Measurements from ENCODE around the gene IL1A. TPM values are rescaled to one million over a fixed set of nuclear protein-coding genes. Genes with fewer than 3 reads are reported as not detected.

The IL1A gene, protein sequence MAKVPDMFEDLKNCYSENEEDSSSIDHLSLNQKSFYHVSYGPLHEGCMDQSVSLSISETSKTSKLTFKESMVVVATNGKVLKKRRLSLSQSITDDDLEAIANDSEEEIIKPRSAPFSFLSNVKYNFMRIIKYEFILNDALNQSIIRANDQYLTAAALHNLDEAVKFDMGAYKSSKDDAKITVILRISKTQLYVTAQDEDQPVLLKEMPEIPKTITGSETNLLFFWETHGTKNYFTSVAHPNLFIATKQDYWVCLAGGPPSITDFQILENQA
- total RNA-seq (0.99 and 1.4 TPM in 2 replicates), polyA plus RNA-seq (0.25 and 0.29 TPM in 2 replicates), polyA minus RNA-seq (0.21 and 0.44 TPM in 2 replicates), Bru-seq, nascent RNA (percentile 56 among the genes with signal in this experiment), BruChase-seq, experiment 1, labeled RNA remaining after a 6-hour chase (percentile 38 among the genes with signal in this experiment), BruChase-seq, experiment 2, labeled RNA remaining after a 2-hour chase (percentile 34 among the genes with signal in this experiment)
- 0.27 and 0.44 TPM in 2 replicates for polyA plus RNA-seq (2011; cell fraction: cytosol; rRNA removed)
- 0.90 and 1.1 TPM in 2 replicates for polyA plus RNA-seq (2011; cell fraction: nucleus; rRNA removed)
- polyA plus RNA-seq (2012): 3.5 and 4.3 TPM in 2 replicates
- 0.72 TPM for polyA minus RNA-seq (2011; cell fraction: cytosol; rRNA and poly(A)+ RNA removed)
- polyA minus RNA-seq (2011; cell fraction: nucleus; rRNA and poly(A)+ RNA removed): 0.19 and 0.34 TPM in 2 replicates
- long read RNA-seq, partial matches to known transcripts: 0 of 3 reads
- long read RNA-seq, other reads (novel, unspliced or antisense): 1 of 3 reads

DNA sequence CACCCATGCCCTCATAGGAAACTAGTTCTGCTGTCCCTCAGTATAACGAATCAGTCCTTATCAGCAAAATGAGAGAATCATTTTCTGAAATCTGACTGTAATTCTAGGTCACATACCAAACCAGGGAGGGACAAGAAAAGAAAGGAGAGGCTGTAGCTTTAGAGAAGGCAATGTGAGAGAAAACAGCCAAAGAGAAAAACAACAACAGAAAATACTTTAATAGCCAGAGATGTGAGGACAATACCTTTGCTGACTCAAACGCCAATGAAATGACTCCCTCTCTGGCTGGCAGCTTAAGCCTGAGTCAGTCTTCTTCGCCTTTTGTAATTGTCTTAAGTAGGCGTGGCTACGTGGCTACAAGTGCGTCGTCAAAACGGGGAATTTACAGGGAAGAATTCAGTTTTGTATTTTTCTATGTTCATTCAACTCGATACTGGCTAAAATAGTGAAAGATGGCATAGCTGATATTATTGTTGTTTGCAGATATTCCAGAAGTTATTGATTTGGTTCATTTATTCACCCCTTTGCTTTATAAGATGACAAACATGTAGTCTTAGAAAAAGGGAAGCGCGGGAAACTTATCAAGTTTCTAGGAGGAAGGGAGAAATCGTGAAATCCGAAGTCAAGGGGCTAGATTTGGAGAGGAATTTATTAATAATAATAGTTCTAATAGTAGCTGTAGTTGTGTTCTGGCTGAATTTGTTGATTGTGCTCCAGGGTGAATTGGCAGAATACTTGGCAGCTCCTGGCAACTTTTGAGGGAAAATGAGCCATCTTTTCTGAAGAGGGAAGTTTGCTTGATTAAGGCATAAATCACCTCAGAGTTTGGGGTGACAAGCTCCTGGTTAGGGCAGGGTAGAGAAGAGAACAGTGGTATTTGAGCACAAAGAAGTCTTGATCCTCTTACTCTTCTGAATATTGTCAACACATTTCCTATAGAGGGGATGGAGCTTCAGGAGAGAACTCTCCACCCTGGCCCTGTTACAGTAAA lies at the start of gene IL1A:
IL1A (minus strand) TSS at position 295 of the 991 bp plus-strand sequence. CDS start 723 bp downstream, outside the sequence.
- no peaks in the 10 kb centered on the region for H3K9me1 ChIP-seq (replicated peaks; ENCODE audit: control insufficient read depth, extremely low read depth, insufficient read depth, low read length)
- H3K9ac ChIP-seq (replicated peaks; ENCODE audit: extremely low read depth, insufficient read depth, low read length): peak within 1 kb of the TSS; percentile 38
- dilution Hi-C loops (cut with MboI; ENCODE audit: extremely low pct_ligation_motif_present, low sequenced_read_pairs) (no loop called here), intact Hi-C loops (cut with micrococcal nuclease) (no loop called here)
- H4K20me1 ChIP-seq (replicated peaks; ENCODE audit: control insufficient read depth, extremely low read depth, insufficient read depth, low read length): no peaks in the 10 kb centered on the region
- H3K4me2 ChIP-seq (ENCODE audit: insufficient read depth, low read length): peak within 1 kb of the TSS; percentile 80
- H3K4me1 ChIP-seq (ENCODE audit: control insufficient read depth, extremely low read depth, insufficient read depth, low read length): peaks cover 43% of the 10 kb centered on the region
- peak within 1 kb of the TSS; percentile 83 for H2AFZ ChIP-seq (ENCODE audit: low read depth, low read length)
- H3K4me3 ChIP-seq (replicated peaks in 1 of 3; ENCODE audit: insufficient read depth in 1 of 3, low read depth in 1 of 3, low read length in 3 of 3): peak within 1 kb of the TSS in 1 of 3 experiments; percentile 37
- peak within 1 kb of the TSS; percentile 73 for H3K27ac ChIP-seq (ENCODE audit: insufficient read depth, low read depth, low read length)
- H3K27me3 ChIP-seq (ENCODE audit: control insufficient read depth in 2 of 2, insufficient read depth in 2 of 2, low read length in 2 of 2): no peaks in the 10 kb centered on the region
- FAIRE-seq (peak; percentile 79), DNase-seq (ENCODE audit: low read depth, low spot score) (peak; percentile 73)
- H3K36me3 ChIP-seq (ENCODE audit: control insufficient read depth in 2 of 2, extremely low read depth in 1 of 2, insufficient read depth in 2 of 2, low read length in 2 of 2): no peaks in the 10 kb centered on the region
- TF ChIP-seq GATA2 (IDR thresholded peaks at IDR 0.05; ENCODE audit: insufficient read depth, insufficient read length, low read depth, low read length) (no peak), POLR2A (IDR thresholded peaks at IDR 0.05; ENCODE audit: low read depth, low read length) (no peak), JUN (IDR thresholded peaks at IDR 0.05; ENCODE audit: borderline replicate concordance, insufficient read depth, insufficient read length, low read depth) (peak; percentile 41), FOS (IDR thresholded peaks at IDR 0.05; ENCODE audit: borderline replicate concordance, insufficient read depth, low read length) (peak; percentile 55), MYC (IDR thresholded peaks at IDR 0.05; ENCODE audit: low read depth, low read length) (no peak), EZH2 (IDR thresholded peaks at IDR 0.05; ENCODE audit: borderline replicate concordance, low read depth, low read length, severe bottlenecking) (no peak), POLR2AphosphoS5 (IDR thresholded peaks at IDR 0.05; ENCODE audit: insufficient read depth, low read depth, low read length) (peak; percentile 20)
- TF ChIP-seq, protein P1, sequence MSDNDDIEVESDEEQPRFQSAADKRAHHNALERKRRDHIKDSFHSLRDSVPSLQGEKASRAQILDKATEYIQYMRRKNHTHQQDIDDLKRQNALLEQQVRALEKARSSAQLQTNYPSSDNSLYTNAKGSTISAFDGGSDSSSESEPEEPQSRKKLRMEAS (IDR thresholded peaks at IDR 0.05; ENCODE audit: insufficient read depth, insufficient read length): no peak
- TF ChIP-seq, protein P2, sequence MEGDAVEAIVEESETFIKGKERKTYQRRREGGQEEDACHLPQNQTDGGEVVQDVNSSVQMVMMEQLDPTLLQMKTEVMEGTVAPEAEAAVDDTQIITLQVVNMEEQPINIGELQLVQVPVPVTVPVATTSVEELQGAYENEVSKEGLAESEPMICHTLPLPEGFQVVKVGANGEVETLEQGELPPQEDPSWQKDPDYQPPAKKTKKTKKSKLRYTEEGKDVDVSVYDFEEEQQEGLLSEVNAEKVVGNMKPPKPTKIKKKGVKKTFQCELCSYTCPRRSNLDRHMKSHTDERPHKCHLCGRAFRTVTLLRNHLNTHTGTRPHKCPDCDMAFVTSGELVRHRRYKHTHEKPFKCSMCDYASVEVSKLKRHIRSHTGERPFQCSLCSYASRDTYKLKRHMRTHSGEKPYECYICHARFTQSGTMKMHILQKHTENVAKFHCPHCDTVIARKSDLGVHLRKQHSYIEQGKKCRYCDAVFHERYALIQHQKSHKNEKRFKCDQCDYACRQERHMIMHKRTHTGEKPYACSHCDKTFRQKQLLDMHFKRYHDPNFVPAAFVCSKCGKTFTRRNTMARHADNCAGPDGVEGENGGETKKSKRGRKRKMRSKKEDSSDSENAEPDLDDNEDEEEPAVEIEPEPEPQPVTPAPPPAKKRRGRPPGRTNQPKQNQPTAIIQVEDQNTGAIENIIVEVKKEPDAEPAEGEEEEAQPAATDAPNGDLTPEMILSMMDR (IDR thresholded peaks at IDR 0.05; ENCODE audit: extremely low read depth in 1 of 2, insufficient read depth in 1 of 2, low read depth in 1 of 2, low read length in 2 of 2): no peak
- POLR2A ChIA-PET: no interaction called here
- no peaks in the 10 kb centered on the region for H3K79me2 ChIP-seq (ENCODE audit: control insufficient read depth, insufficient read depth, low read length)
- TSS peak; percentile 74 for BruUV-seq (replicated peaks)
- H3K9me3 ChIP-seq (replicated peaks; ENCODE audit: control insufficient read depth, insufficient read depth, low read length): no peaks in the 10 kb centered on the region
- CTCF ChIA-PET: interaction anchor here (1.2 to 3.6 kb wide), 8 partner anchors 9 to 157 kb away, joined by 3 to 14 read pairs (median 6); no protein-coding TSS in a partner anchor

Measured in endothelial cell of umbilical vein (primary cell).